Measurements from ENCODE around the gene SLC6A1.

SLC6A1 gene

DNA sequence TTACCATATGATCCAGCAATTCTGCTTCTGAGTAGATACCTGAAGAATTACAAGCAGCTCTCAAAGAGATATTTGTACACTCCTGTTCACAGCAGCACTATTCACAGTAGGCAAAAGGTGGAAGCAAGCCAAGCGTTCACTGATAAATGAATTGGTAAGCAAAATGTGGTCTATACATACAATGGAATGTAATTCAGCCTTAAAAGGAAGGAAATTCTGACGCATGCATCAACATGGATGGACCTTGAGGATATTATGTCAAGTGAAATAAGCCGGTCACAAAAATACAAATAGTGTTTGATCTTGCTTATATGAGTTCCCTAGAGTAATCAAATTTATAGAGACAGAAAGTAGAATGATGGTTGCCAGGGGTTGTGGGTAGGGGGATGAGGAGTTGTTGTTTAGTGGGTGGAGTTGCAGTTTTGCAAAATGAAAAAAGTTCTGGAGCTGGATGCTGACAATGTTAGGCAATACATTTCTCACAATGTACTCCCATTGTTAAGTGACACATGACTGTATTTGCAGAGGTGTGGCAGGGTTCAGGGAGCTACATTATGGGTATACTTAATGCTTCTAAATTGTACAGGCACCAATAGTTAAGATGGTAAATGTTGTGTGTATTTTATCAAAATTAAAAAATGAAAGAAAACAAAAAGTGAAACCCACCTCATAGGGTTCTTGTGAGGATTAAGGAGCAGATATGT, 26.7 kb downstream of the SLC6A1 start:
- DNase-seq (ENCODE audit: low spot score) = no peak

DNA sequence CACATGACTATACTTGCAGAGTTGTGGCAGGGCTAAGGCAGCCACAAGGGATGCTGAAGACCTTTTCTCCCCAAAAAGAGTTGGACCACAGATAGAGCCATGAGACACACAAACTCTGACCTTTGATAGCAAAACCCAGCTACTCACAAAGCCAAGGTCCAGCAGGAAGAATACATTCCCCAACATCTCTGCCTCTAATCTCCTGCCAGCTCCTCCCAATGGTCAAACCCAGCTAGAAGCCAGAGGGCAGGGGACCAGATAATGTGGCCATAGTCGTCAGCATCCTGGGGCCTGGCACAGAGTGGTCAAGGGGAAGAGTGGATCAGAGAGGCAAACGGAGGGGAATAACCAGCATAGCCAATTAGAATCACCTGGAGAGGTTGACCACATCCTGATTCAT, 28.2 kb downstream of the SLC6A1 start:
- DNase-seq (ENCODE audit: low spot score) = no peak

DNA sequence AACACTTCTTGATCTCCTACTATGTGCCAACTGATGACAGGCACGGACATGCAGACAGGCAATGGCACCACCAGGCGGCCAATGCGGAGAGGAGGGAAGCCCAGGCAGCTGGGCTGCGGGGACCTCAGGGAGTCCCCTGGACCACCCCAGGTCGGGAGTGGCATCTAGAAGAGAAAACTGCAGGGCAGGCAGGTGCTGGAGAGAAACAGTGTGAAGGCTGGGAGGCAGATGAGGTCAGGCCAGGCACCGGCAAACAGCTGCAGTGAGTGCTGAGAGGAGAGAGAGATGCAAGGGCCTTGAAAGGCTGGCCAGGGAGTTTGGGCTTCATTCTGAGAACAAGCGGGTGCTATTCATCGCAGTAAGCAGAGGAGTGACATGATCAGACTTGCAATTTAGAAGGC, 29.1 kb downstream of the SLC6A1 start:
- peak; percentile 89 for DNase-seq (ENCODE audit: low spot score)

DNA sequence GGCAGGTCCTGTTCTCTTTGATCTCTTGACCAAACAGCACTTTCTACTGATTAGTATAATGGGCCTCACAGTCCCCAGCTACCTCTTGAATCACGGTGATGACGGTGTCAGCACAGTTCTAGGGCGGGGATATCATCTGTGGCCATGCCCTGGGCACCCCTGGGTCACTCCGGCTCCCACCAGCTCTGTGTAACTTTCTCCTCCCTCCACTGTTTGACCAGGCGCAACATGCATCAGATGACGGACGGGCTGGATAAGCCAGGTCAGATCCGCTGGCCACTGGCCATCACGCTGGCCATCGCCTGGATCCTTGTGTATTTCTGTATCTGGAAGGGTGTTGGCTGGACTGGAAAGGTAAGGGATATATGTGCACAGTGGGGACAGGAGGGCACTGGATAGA, 29.6 kb downstream of the SLC6A1 start:
- no peak for DNase-seq (ENCODE audit: low spot score)

DNA sequence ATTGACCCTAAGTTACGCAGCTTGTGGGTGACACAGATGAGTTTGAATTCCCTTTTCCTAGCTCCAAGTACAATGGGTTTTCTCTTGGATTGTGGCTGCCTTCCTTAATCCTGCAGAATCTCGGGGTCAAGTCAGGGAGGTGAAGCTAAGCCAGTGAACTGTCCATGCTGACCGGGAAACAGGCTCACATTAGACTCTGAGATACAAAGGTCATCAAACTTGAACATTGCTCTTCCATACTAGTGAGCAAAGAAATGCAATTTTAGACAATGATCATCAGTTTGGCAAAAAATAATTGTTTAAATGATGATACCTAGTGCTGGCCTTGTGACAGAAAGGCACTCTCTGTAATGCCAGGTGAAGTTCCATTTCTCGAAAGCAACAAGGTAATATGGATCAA, 31.6 kb downstream of the SLC6A1 start:
- no peak for DNase-seq (ENCODE audit: low spot score)

DNA sequence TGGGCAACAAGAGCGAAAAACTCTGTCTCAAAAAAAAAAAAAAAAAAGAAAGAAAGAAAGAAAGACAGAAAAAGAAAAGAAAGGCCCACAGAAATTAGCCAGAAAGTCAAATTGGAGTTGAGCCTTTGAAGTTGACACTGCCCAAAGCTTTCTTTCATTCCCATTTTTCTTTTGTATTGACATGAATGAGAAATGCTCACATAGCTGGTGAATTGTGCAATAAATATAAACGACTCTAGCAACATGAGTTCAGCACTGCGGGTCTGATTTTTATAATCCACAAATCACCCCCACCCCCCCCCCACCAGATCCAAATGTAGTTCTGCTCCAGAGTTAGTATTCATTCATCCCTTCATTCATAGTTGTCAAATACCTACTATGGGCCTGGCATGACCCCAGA, 37.4 kb downstream of the SLC6A1 start:
- DNase-seq (ENCODE audit: low spot score) = no peak

DNA sequence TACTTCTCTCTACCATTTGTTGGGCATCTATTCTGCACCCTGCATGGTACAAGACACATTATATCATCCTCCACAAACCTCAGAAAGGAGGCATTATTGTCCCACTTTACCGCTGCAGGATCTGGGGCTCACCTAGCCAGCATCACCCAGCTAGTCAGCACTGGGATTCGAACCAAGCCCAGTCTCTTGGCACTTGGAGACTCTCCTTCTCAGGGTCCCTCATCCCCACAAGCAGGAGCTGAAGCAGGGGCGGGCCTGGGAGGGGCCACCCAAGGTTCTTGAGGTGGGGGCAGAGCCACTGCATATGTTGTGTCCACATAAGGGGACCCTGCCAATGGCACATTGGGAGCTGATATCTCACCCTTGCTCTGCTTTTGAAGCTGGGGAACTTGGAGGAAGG, 41.3 kb downstream of the SLC6A1 start:
- DNase-seq (ENCODE audit: low spot score) = no peak

DNA sequence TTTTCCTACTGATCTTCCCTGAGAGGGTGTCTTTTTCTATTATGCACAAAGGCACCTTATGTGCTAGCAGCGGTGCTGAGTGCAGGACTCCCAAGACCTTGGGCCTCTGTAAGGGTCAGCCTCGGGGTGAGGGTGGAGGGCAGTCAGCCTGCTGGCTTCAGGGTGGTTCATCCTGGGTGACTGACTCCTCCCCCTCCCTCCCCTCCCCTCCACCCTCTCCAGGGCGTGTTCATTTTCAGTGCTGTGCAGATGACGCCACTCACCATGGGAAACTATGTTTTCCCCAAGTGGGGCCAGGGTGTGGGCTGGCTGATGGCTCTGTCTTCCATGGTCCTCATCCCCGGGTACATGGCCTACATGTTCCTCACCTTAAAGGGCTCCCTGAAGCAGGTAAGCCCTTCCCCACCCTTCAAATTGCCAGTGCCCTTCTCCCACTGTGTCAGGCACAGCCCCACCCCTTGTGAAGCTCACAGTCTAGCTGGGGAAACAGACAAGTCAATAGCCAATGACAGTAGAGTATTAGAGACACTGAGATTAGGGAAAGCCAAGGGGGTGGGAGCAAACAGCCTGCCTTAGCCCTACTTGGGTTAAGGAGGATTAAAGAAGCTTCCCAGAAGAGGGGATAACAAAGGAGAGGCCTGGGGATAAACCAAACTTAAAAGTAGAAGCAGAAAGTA, 41.9 kb downstream of the SLC6A1 start:
- DNase-seq (ENCODE audit: low spot score) = no peak

DNA sequence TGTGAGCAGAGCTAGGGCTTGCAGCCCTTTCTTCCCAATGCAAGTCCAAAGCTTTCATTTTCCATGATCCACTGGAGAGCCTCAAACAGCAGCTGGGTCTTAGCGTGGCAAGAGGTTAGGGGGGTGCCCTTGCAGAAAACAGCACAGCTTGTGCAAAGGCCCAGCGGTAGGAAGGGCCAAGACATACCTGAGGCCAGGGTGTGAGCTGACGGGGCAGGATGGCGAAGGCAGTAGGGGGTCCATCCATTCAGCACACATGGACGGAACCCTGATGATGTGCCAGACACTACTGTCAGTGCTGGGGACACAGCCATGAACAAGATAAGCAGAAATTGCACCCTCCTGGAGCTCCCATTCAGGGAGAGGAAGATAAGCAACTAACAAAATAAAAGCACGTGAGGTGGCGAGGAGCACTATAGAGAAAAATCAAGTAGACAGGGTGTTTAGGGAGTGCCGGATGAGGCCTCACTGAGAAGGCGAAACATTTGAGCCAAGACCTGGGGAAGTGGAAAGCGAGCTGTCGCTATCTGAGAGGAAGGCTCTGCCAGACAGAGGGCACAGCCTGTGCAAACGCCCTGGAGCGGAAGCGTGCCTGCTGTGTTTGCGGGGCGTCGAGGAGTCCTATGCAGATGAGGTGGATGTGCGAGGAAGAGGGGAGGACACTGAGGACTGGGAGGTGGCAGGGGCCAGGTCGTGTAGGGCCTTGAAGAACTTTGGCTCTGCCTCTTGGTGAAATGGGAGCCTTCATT, 43.4 kb downstream of the SLC6A1 start:
- no peak for DNase-seq (ENCODE audit: low spot score)

DNA sequence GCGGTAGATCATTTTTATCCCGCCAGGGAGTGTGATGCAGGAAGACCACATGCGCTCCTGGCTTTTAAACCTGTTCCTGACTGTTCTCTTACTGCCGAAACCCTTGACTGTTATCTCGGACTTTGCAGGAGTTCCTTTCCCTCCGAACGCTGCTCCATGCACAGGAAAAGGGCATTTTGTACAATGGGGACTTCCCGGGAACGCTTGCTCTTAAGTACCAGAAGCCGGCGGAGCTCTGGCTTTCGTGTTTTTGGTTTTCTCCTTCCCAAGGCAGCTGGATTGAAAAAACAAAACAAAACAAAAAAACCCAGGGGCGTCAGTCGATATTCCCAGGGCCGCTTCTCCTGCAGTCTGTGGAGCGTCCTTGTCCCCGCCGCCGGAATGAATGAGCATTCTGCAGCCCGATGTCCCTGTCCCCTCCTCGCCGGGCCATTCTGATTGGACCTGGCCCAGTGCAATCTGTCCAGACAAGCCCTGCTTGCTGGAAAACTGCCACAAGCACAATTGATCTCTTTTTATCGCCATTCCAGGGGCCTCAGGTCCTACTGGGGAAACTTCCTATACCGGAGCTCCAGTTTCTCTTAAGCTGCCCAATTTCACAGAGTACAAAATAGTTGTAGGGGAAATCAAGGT, 44.8 kb downstream of the SLC6A1 start:
- DNase-seq (ENCODE audit: low spot score) = no peak

DNA sequence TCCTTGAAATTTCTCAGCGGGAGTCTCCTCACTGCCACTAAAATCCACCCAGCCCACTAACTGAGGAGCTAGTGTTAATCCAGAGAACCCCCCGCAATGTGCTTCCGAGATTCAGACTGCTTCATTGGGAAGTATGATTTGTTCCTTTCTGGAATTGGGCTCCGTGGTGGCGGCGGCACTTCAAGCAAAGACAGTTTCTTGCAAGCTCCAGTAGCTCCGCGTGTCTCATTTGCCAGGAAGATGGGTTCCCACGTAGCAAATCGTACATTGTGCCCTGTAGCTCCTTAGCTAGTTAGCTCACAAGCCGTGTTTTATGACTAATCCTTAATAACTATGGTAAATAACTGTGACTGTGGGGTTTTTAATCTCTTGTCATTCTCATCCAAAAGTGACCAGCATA, 45.4 kb downstream of the SLC6A1 start:
- no peak for DNase-seq (ENCODE audit: low spot score)

DNA sequence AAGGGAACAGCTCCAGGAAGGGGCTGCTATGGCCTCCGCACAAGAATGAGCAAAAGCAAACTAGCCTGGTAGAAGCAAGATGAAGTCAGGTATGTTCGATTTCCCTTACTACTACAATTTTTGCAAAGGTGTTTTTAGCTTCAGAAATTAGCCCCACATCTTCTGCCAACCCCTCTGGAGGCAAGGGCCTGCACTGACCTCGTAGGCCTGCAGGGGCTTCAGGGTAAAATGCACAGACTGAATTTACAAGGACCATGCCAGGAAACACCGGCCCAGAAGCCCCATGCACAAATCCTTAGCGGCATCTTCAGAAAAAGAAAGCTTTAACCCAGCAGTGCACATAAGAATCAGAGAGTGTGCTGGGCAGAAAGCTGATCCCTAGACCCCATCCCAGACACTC, 53.0 kb downstream of the SLC6A1 start:
- DNase-seq (ENCODE audit: low spot score) = no peak

DNA sequence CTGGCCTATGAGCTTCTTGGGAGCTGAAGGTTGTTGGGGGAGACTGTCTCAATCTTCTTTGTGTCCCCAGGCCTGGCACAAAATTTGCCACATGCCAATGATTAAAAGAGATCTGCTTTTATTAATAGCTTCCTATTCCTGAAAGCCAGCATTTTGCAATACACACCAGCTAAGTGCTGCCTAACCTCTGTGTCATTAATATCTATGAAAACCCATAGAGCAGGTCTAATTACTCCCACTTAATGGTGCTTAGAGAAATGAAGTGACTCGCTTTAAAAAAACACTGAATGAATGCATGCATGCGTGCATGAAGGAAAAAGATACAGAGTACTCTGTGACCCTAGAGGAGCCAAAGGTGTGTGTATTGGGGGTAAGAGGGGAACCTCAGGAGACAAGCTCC, 55.0 kb downstream of the SLC6A1 start:
- DNase-seq (ENCODE audit: low spot score) = no peak

DNA sequence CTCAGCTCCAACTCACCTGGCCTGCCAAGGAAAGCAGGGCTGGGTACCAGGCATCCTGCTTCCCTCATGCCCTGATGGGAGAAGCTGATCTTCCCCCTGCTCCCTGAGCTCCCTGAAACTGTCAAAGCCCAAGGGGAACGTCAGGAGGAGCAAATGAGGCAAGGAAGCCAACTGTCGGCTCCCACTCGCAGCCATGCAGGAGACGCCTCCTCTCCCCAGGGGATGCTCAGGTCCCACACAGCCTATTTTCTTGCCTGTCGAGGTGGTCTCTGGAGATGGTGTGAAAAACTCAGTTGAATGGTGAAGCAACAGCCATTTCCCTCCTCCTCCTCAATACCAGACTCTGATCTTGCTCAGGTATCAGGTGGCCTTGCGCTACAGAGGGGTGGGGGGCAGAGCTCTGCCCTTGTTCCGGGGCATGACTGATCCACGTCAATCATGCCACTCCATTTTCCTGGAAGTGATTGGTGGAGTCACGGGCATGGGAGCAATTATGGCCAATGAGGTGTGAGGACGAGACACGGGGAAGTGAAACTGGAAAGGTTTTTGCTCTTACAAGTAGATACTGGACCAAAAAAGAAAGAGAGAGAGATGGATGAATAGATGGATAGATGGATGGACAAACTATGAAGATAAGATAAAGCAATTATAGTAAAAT, 58.2 kb downstream of the SLC6A1 start:
- DNase-seq (ENCODE audit: low spot score) = no peak

DNA sequence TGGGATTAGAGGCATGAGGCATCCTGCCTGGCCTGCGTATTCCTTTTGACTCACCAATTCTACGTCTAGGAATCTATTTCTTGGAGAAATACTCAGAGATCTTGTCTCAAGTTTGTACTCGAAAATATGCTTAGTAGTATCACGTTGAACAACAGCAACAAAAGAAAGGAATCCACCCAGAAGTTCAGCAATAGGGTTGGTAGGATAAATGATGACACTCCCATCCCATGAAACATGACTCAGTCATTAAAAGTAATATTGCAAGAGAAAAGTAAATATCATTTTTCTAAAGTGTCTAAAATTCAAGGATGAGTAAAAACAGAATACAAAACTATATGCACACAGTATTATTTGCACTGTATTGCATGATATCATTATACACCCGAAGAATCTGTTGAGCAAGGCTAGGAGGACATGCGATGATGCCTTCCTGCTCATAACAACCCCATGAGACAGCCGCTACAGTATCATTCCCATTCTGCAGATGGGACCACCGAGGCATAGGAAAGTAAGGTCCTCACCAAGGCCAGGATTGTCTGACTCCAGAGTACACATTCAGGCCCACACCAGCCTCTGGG, 61.5 kb downstream of the SLC6A1 start:
- no peak for DNase-seq (ENCODE audit: low spot score)

DNA sequence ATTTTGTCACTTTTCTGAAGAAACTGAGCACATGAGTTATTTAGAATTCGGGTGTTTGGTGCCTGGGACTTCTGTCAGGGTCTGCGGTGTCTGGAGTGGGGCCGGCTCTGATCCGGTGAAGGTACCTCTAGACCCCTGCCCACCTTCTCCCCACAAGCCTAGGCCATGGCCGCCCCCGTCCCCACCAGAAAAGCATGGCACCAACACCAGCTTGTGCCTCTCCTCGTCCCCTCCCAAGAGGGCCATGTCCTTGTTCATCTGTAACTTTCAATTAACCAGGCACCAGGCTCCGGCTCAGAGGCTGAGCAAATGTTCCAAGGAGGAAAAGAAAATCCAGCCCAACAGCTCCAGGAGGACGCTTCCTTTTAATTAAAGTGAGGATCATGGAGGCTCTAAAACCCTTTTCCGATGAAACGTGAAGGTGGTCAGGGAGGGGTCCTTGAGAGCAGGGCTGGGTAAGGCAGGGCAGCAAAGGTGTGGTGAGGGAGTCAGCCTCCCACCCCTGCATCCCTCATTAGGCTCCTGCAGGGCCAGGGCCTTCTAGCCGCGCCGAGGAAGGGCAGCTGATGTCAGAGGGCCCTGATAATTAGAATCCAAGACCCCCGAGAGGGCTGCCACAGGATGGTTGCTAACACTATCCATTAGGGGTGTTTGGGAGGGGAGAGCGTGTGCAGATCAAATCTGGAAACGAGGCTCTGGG, 62.3 kb downstream of the SLC6A1 start:
- DNase-seq (ENCODE audit: low spot score) = no peak

DNA sequence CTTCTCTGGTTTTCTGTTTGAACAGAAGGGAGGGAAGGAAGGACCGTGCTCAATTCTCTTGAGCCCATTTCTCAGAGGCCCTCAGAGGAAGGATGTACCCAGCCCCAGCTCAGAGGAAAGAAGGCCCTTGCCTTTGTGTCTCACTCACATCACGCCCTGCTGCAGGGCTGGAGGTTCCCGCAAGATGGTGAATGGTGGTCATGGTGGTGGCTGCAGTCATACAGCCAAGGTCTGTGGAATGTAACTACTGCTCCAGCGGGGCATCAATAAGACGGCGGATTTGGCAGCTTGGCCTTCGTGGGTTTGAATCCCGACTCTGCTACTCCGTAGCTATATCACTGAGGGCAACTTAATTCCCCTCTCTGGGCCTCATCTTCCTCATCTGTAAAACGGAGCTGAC, 62.9 kb downstream of the SLC6A1 start:
- DNase-seq (ENCODE audit: low spot score) = no peak

DNA sequence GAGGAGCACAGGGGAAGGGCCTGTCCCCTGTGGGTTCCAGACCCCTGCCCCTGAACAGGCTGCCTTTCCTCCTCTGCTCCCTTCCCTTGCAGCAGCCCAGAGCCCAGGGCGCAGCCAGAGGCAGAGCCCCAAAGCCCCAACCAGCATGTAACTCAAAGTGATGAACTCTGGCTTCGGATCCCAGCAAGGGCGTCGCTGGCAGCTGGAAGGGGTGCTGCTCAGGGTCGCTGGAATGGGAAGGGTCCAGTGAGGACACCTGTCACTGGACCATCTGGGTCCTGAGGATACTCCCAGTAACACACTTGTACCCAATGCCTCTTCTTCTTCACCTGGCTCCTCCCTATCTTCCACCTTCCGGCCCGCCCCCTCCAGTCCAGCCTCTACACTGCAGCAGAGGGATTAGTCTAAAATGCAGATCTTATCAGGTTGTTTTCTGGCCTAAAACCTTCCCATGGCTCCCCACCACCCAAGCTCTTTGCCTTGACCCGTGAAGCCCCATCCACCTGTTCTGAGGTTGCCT, 64.0 kb downstream of the SLC6A1 start:
- DNase-seq (ENCODE audit: low spot score) = no peak

DNA sequence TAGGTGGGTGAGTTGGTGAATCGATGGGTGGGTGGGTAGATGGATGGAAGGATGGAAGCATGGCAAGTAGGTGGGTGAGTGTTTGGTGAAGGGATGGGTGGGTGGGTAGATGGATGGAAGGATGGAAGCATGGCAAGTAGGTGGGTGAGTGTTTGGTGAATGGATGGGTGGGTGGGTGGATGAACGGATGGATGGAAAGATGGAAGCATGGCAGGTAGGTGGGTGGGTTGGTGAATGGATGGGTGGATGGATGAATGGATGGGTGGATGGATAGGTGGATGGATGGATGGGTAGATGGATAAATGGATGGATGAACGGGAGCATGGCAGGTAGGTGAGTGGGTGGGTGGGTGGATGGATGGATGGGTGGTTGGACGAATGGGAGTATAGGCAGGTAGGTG, 65.1 kb downstream of the SLC6A1 start:
- DNase-seq (ENCODE audit: low spot score) = no peak

DNA sequence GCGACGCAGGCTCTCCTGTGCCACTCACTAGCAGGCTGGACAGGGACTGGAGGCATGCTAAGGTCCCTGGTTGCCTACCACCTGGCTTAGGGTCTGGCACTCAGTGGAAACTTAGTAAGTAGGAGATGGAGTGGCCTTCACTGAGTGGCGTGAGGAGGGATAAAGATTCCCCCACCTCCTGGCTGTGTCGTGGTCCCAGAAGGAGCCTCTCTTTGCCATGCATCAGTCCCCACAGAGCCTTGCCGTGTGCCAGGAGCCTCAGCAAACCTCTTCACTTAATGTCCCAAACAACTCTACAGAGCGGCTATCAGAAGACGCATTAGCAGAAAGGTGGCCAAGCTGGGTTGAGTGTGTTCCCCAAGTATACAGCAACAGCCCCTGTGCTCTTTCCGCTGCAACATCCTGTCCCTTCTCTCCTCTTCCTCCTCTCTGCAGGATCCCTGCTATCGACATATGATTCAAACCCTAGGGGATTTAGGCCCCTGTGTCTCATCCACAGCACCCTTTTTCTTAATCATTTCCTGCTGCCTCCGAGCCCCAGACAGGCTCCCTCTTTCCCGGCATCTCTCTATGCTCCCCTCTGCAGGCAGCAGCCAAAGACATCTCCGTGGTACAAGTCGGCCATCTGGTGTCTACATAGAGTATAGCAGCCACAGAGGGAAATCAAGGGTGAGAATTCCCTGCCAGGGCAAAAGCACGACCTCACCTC, 66.7 kb downstream of the SLC6A1 start:
- peak; percentile 84 for DNase-seq (ENCODE audit: low spot score)

DNA sequence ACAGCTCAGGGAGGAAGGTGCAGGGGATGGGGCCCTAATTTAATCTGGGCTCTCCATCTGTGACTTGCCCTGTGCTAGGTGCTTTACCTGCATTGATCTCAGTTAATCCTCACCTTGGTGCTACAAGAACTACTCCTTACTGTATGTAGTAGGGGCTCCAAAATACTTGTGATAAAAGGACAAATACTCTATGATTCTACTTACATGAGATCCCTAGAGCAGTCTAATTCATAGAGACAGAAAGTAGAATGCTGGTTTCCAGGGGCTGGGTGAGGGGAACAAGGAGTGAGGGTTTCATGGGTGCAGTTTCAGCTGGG, 67.2 kb downstream of the SLC6A1 start:
- DNase-seq (ENCODE audit: low spot score) = no peak
